ENCODE data around the gene MYBBP1A.

DNA sequence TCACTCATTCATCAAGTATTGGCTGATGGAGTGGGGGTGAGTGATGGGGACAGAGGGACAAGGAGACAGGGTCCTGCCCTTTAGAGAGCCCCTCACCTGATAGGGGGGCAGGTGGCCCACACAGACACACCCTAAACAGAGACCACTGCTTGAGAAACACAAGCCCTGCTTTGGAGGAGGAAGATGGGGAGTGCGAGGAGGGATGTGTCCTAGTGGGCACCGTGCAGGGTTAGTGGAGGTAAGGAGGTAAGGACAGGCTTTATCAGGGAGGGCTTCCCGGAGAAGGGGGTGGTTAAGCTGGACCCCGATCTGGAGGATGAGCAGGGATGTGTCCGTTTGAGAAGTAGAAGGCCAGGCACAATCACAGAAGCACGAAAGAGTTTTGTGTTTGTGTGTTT lies 21.0 kb upstream of the MYBBP1A start:
- TF ChIP-seq, protein P1, sequence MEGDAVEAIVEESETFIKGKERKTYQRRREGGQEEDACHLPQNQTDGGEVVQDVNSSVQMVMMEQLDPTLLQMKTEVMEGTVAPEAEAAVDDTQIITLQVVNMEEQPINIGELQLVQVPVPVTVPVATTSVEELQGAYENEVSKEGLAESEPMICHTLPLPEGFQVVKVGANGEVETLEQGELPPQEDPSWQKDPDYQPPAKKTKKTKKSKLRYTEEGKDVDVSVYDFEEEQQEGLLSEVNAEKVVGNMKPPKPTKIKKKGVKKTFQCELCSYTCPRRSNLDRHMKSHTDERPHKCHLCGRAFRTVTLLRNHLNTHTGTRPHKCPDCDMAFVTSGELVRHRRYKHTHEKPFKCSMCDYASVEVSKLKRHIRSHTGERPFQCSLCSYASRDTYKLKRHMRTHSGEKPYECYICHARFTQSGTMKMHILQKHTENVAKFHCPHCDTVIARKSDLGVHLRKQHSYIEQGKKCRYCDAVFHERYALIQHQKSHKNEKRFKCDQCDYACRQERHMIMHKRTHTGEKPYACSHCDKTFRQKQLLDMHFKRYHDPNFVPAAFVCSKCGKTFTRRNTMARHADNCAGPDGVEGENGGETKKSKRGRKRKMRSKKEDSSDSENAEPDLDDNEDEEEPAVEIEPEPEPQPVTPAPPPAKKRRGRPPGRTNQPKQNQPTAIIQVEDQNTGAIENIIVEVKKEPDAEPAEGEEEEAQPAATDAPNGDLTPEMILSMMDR (IDR thresholded peaks at IDR 0.05 in 2 of 3, conservative IDR thresholded peaks at IDR 0.05 in 1 of 3; ENCODE audit: insufficient read depth in 2 of 3, low read depth in 1 of 3, low read length in 3 of 3) = no peak
- TF ChIP-seq JUNB (CRISPR knock-in tag; conservative IDR thresholded peaks at IDR 0.05) (no peak), SP1 (CRISPR knock-in tag; IDR thresholded peaks at IDR 0.05) (no peak), POLR2A (conservative IDR thresholded peaks at IDR 0.05) (no peak)

Data from K562 (cell line).